Measurements from ENCODE around the gene UBE2L6.
"Not testable (repeated sequence)": the region's sequence is repeated elsewhere in the genome, so short reads cannot be mapped to it uniquely, and the experiment has no call there.

UBE2L6 gene

GRCh38 chr11:57566005-57566904, 1.2 kb downstream of the UBE2L6 start:
- peak; percentile 69 for DNase-seq

GRCh38 chr11:57562596-57562995, 4.9 kb downstream of the UBE2L6 start:
- no peak for DNase-seq

GRCh38 chr11:57560146-57560545, 7.3 kb downstream of the UBE2L6 start:
- DNase-seq: no peak

- no peak for DNase-seq
These were observed 11.4 kb downstream of the UBE2L6 start for GRCh38 chr11:57556041-57556440.

- DNase-seq: no peak
These were observed 12.1 kb downstream of the UBE2L6 start for GRCh38 chr11:57555393-57555792.

GRCh38 chr11:57552479-57552878, 15.0 kb downstream of the UBE2L6 start:
- DNase-seq: no peak

GRCh38 chr11:57551941-57552340, 15.5 kb downstream of the UBE2L6 start:
- DNase-seq: no peak

GRCh38 chr11:57549983-57550382, 17.5 kb downstream of the UBE2L6 start:
- DNase-seq: no peak

GRCh38 chr11:57547854-57548377, 19.6 kb downstream of the UBE2L6 start:
- no peak for DNase-seq

GRCh38 chr11:57546869-57547475, 20.5 kb downstream of the UBE2L6 start:
- DNase-seq: no peak

GRCh38 chr11:57546451-57546850, 21.0 kb downstream of the UBE2L6 start:
- DNase-seq: no peak

- no peak for DNase-seq
These were observed 21.6 kb downstream of the UBE2L6 start for GRCh38 chr11:57545883-57546282.

- no peak for DNase-seq
These were observed 22.9 kb downstream of the UBE2L6 start for GRCh38 chr11:57544566-57544965.

GRCh38 chr11:57543593-57543992, 23.9 kb downstream of the UBE2L6 start:
- no peak for DNase-seq

- DNase-seq: no peak
These were observed 24.9 kb downstream of the UBE2L6 start for GRCh38 chr11:57542582-57542981.

GRCh38 chr11:57541169-57541568, 26.3 kb downstream of the UBE2L6 start:
- DNase-seq: no peak

- DNase-seq: no peak
These were observed 28.1 kb downstream of the UBE2L6 start for GRCh38 chr11:57539342-57539741.

- peak; percentile 15 for DNase-seq
These were observed 30.4 kb downstream of the UBE2L6 start, which contains the start of gene SMTNL1 for GRCh38 chr11:57536947-57537619. TSS of gene SMTNL1 (plus strand) at chr11:57537595. CDS start at chr11:57542643, 5,048 bp downstream.

GRCh38 chr11:57534449-57534848, 33.0 kb downstream of the UBE2L6 start:
- DNase-seq: not testable (repeated sequence)

- peak; percentile 97 for DNase-seq
These were observed 36.6 kb downstream of the UBE2L6 start, which contains the start of gene TIMM10 for GRCh38 chr11:57530596-57531507. TSS of gene TIMM10 (minus strand) at chr11:57530754. CDS start at chr11:57530189, 565 bp downstream.

GRCh38 chr11:57530215-57530595, 37.3 kb downstream of the UBE2L6 start:
- no peak for DNase-seq

GRCh38 chr11:57529012-57529411, 38.5 kb downstream of the UBE2L6 start:
- DNase-seq: no peak

Data from NCI-H2029 treated with DMSO at 0.1 percent for 48 hours (cell line).